PC-9 (cell line): ENCODE results near the gene NPM1. TPM values are rescaled to one million over a fixed set of nuclear protein-coding genes. Genes with fewer than 3 reads are reported as not detected.
A peak's percentile ranks its signal among the peaks of the same experiment; 100 is the strongest.

ENCODE experiments used
- BruUV-seq: library from RNA; stranded (reverse); fragments of 400-500 nt; replicated peaks from 2 replicates; lab custom pipeline; 2021; lab: Mats Ljungman, UMichigan
- CTCF ChIA-PET: fragments of 300-600 bp; sonication (Branson Sonifier 250); formaldehyde crosslinking; loops from one replicate; lab custom pipeline; 2022; ENCODE audit warnings: antibody characterized with exemption; lab: Charles Lee
- POLR2A ChIA-PET: fragments of 300-600 bp; sonication (Branson Sonifier 250); formaldehyde crosslinking; loops from one replicate; lab custom pipeline; 2022; ENCODE audit warnings: antibody characterized with exemption; ENCODE audit not compliant: unreplicated experiment; lab: Charles Lee
- DNase-seq, 2 experiments: peaks; one replicate each; pipeline versions ENCODE4 v3.0.0 to v3.0.0-alpha.2; 2015 to 2022; ENCODE audit warnings: mixed read lengths in 1 of 2
- H2AFZ ChIP-seq: fragments of 200-600 bp; sonication (generic); 2 replicates; pipeline ENCODE4 v1.8.1; 2017; ENCODE audit warnings: antibody characterized with exemption
- H3F3A ChIP-seq: fragments of 200-600 bp; sonication (generic); 2 replicates; pipeline ENCODE4 v1.8.1; 2017; ENCODE audit warnings: antibody characterized with exemption, mild to moderate bottlenecking, low read depth; ENCODE audit not compliant: insufficient read depth
- H3K27ac ChIP-seq: fragments of 200-600 bp; sonication (generic); 2 replicates; pipeline ENCODE4 v1.6.1; 2016; ENCODE audit warnings: mixed run types
- H3K27me3 ChIP-seq: fragments of 200-600 bp; sonication (generic); 2 replicates; pipeline ENCODE4 v1.6.1; 2016; ENCODE audit warnings: low read depth, mixed run types; ENCODE audit not compliant: insufficient read depth
- H3K36me3 ChIP-seq: fragments of 200-600 bp; sonication (generic); 2 replicates; pipeline ENCODE4 v1.6.1; 2016; ENCODE audit warnings: low read depth, mixed run types
- H3K4me1 ChIP-seq: fragments of 200-600 bp; sonication (generic); replicated peaks from 2 replicates; pipeline ENCODE4 v1.6.1; 2016; ENCODE audit warnings: mixed run types; ENCODE audit not compliant: insufficient read depth
- H3K4me2 ChIP-seq: fragments of 200-600 bp; sonication (generic); 2 replicates; pipeline ENCODE4 v1.6.1; 2017; ENCODE audit warnings: mixed run types
- H3K4me3 ChIP-seq: fragments of 200-600 bp; sonication (generic); 2 replicates; pipeline ENCODE4 v1.6.1; 2016; ENCODE audit warnings: mixed run types
- H3K79me2 ChIP-seq: fragments of 200-600 bp; sonication (generic); 2 replicates; pipeline ENCODE4 v1.6.1; 2017; ENCODE audit warnings: low read depth, mixed run types
- H3K9me2 ChIP-seq: fragments of 200-600 bp; sonication (generic); 2 replicates; pipeline ENCODE4 v1.8.1; 2017; ENCODE audit warnings: mild to moderate bottlenecking; ENCODE audit not compliant: insufficient read depth
- H3K9me3 ChIP-seq: fragments of 200-600 bp; sonication (generic); 2 replicates; pipeline ENCODE4 v1.8.1; 2016; ENCODE audit warnings: low read depth; ENCODE audit not compliant: insufficient read depth
- H4K20me1 ChIP-seq: fragments of 200-600 bp; sonication (generic); 2 replicates; pipeline ENCODE4 v1.8.1; 2017; ENCODE audit not compliant: insufficient read depth
- EZH2 ChIP-seq: fragments of 200-600 bp; sonication (generic); IDR thresholded peaks from 2 replicates; pipeline ENCODE4 v1.8.0; 2017; ENCODE audit warnings: antibody characterized with exemption, low read depth
- intact Hi-C: fragments of 100-400 bp; cut with micrococcal nuclease; formaldehyde crosslinking; loops from one replicate; pipeline ENCODE4 v1.10.0; 2022; ENCODE audit not compliant: unreplicated experiment
- total RNA-seq: library from RNA; stranded (reverse); gene quantifications from 2 replicates; pipeline ENCODE4 v1.2.3, GENCODE V29; 2021
- TF ChIP-seq, protein P1 (sequence below): fragments of 200-600 bp; sonication (generic); conservative IDR thresholded peaks from 2 replicates; pipeline ENCODE4 v1.6.1; 2017; ENCODE audit warnings: mixed run types, antibody characterized with exemption, mild to moderate bottlenecking, moderate library complexity

The NPM1 gene
- total RNA-seq, 1 experiment from 2014 or later = 2,285 TPM

DNA sequence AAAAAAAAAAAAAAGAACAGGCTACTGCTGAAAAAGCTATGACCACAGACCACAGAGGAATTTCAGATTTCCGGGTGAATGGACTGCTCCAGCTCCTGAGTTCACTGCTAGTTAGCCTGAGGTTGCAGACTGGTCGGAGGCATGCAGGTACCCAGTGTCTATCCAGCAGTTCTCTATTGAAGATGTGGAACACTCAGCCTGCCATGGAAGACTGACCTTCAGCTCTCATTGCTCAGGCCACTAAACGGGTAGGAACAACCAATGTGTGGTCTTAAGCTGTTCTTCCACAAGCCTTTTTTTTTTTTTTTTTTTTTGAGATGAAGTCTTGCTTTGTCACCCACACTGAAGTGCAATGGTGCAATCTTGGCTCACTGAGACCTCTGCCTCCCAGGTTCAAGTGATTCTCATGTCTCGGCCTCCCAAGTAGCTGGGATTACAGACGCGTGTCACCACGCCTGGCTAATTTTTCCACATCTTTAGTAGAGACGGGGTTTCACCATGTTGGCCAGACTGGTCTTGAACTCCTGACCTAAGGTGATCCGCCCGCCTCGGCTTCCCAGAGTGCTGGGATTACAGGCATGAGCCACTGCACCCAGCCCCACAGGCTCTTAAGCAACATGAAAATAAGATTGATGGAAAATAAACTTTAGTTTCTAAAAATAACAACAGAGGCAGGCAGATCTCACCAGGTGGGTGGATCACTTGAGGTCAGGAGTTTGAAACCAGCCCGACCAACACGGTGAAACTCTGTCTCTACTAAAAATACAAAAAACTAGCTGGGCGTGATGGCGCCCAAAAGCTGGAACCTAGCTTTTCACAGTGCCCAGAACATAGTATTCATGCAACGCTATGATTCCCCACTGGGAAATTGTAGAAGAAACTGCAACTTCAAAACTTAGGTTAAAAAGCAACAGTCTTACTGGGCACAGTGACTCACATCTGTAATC, 20.0 kb upstream of the NPM1 start:
- H3K27me3 ChIP-seq = no peaks in the 10 kb centered on the region
- H3K9me2 ChIP-seq = no peaks in the 10 kb centered on the region
- no TSS peak for BruUV-seq
- no peak overlapping the region for H3K27ac ChIP-seq
- TF ChIP-seq, protein P1, sequence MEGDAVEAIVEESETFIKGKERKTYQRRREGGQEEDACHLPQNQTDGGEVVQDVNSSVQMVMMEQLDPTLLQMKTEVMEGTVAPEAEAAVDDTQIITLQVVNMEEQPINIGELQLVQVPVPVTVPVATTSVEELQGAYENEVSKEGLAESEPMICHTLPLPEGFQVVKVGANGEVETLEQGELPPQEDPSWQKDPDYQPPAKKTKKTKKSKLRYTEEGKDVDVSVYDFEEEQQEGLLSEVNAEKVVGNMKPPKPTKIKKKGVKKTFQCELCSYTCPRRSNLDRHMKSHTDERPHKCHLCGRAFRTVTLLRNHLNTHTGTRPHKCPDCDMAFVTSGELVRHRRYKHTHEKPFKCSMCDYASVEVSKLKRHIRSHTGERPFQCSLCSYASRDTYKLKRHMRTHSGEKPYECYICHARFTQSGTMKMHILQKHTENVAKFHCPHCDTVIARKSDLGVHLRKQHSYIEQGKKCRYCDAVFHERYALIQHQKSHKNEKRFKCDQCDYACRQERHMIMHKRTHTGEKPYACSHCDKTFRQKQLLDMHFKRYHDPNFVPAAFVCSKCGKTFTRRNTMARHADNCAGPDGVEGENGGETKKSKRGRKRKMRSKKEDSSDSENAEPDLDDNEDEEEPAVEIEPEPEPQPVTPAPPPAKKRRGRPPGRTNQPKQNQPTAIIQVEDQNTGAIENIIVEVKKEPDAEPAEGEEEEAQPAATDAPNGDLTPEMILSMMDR = no peak
- TF ChIP-seq EZH2 = no peak
- H4K20me1 ChIP-seq = no peaks in the 10 kb centered on the region
- H3F3A ChIP-seq = no peaks in the 10 kb centered on the region
- ChIA-PET CTCF (interaction anchor here (0.6 to 0.7 kb wide), 2 partner anchors 20 to 734 kb away, joined by 4 to 16 read pairs; no protein-coding TSS in a partner anchor), POLR2A (interaction anchor here (0.6 kb wide), 1 partner anchor 1396 kb away, joined by 3 read pairs; no protein-coding TSS in a partner anchor)
- H2AFZ ChIP-seq = no peak overlapping the region
- no peaks in the 10 kb centered on the region for H3K36me3 ChIP-seq
- H3K4me2 ChIP-seq = peak overlapping the region; percentile 26; the same call in 1 of the 2 replicates
- H3K4me1 ChIP-seq = peaks cover 8% of the 10 kb centered on the region
- no peaks in the 10 kb centered on the region for H3K9me3 ChIP-seq
- H3K79me2 ChIP-seq = no peaks in the 10 kb centered on the region
- H3K4me3 ChIP-seq = no peak overlapping the region
- intact Hi-C loops = loop anchor here (2.0 kb wide), 1 partner anchor 19 kb away; the partner anchor contains the start of gene NPM1
- DNase-seq = peak; percentile 73 to 77

DNA sequence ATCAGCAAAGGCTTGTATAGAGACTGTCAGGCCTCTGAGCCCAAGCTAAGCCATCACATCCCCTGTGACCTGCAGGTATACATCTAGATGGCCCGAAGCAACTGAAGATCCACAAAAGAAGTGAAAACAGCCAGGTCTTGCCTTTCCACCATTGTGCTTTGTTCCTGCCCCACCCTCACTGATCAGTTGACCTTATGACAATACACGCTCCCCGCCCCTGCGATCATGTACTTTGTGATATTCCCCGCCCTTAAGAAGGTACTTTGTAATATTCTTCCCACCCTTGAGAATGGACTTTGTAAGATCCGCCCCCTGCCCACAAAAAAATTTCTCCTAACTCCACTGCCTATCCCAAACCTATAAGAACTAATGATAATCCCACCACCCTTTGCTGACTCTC, 18.6 kb upstream of the NPM1 start:
- no peak for DNase-seq
- Histone ChIP-seq H3K36me3 (no peaks in the 10 kb centered on the region), H3F3A (no peaks in the 10 kb centered on the region), H4K20me1 (no peaks in the 10 kb centered on the region), H3K27me3 (no peaks in the 10 kb centered on the region), H2AFZ (no peak overlapping the region), H3K79me2 (no peaks in the 10 kb centered on the region), H3K4me2 (no peak overlapping the region), H3K27ac (no peak overlapping the region), H3K4me3 (no peak overlapping the region), H3K9me2 (no peaks in the 10 kb centered on the region), H3K9me3 (no peaks in the 10 kb centered on the region), H3K4me1 (peaks cover 8% of the 10 kb centered on the region)
- ChIA-PET POLR2A (no interaction called here), CTCF (no interaction called here)
- TF ChIP-seq EZH2 = no peak
- TF ChIP-seq, protein P1 = no peak
- no TSS peak for BruUV-seq
- intact Hi-C loops = no loop called here

DNA sequence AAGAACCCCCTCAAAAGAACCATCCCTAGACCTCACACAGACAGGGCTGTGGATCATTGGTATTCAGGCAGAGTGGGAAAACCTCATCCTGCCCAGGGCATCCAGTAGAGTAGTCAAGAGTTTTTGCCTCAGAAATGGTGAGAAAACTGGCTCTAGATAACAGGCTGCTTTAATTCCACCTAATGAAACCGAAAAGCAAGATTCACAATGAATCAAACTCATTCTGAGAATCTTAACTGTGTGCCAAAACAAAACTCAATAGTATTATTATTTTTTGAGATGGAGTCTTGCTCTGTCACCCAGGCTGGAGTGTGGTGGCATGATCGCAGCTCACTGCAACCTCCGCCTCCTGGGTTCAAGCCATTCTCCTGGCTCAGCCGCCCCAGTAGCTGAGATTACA, 17.8 kb upstream of the NPM1 start:
- H3K4me1 ChIP-seq = peaks cover 8% of the 10 kb centered on the region
- no peaks in the 10 kb centered on the region for H4K20me1 ChIP-seq
- H3K9me3 ChIP-seq = no peaks in the 10 kb centered on the region
- H3K36me3 ChIP-seq = no peaks in the 10 kb centered on the region
- DNase-seq = no peak
- intact Hi-C loops = no loop called here
- ChIA-PET CTCF (no interaction called here), POLR2A (no interaction called here)
- TF ChIP-seq, protein P1 = no peak
- TF ChIP-seq EZH2 = no peak
- H3K9me2 ChIP-seq = no peaks in the 10 kb centered on the region
- H3K4me3 ChIP-seq = no peak overlapping the region
- no peak overlapping the region for H3K27ac ChIP-seq
- H3K27me3 ChIP-seq = no peaks in the 10 kb centered on the region
- no peak overlapping the region for H2AFZ ChIP-seq
- no peaks in the 10 kb centered on the region for H3K79me2 ChIP-seq
- H3K4me2 ChIP-seq = no peak overlapping the region
- no TSS peak for BruUV-seq
- no peaks in the 10 kb centered on the region for H3F3A ChIP-seq
